Parathyroid adenoma (tissue), 2 donors: ENCODE data around the gene HEXD.

Experiments
- H2AFZ ChIP-seq: fragments of 300-600 bp; sonication (generic); one replicate; pipeline ENCODE4 v1.7.0; 2017; ENCODE audit warnings: antibody characterized with exemption, mild to moderate bottlenecking
- H3K27ac ChIP-seq: fragments of 300-600 bp; sonication (generic); one replicate; pipeline ENCODE4 v1.7.0; 2017
- H3K27me3 ChIP-seq: fragments of 300-600 bp; sonication (generic); one replicate; pipeline ENCODE4 v1.7.0; 2017; ENCODE audit warnings: low read length; ENCODE audit not compliant: control insufficient read depth, insufficient read depth
- H3K36me3 ChIP-seq: fragments of 300-600 bp; sonication (generic); one replicate; pipeline ENCODE4 v1.7.0; 2017; ENCODE audit warnings: low read length; ENCODE audit not compliant: control insufficient read depth, insufficient read depth
- H3K4me1 ChIP-seq: fragments of 300-600 bp; sonication (generic); one replicate; pipeline ENCODE4 v1.7.0; 2017; ENCODE audit warnings: control low read depth
- H3K4me2 ChIP-seq: fragments of 300-600 bp; sonication (generic); one replicate; pipeline ENCODE4 v1.7.0; 2017; ENCODE audit warnings: low read length
- H3K4me3 ChIP-seq: fragments of 300-600 bp; sonication (generic); one replicate; pipeline ENCODE4 v1.7.0; 2017; ENCODE audit warnings: low read depth, low read length
- H3K79me2 ChIP-seq: fragments of 300-600 bp; sonication (generic); one replicate; pipeline ENCODE4 v1.7.0; 2017; ENCODE audit warnings: control low read depth
- H3K9ac ChIP-seq: fragments of 300-600 bp; sonication (generic); one replicate; pipeline ENCODE4 v1.7.0; 2017; ENCODE audit warnings: mild to moderate bottlenecking
- H3K9me3 ChIP-seq: fragments of 300-600 bp; sonication (generic); one replicate; pipeline ENCODE4 v1.7.0; 2017; ENCODE audit warnings: low read length; ENCODE audit not compliant: control insufficient read depth
- CTCF ChIP-seq: fragments of 300-600 bp; sonication (generic); IDR thresholded peaks from one replicate; pipeline ENCODE4 v1.7.0; 2017; ENCODE audit warnings: antibody characterized with exemption, mild to moderate bottlenecking
- donor health status: primary hyperparathyroidism.

Gene HEXD

GRCh38 chr17:82443465-82444283 lies 25.5 kb downstream of the HEXD start:
- Histone ChIP-seq H3K36me3 (no peaks in the 10 kb centered on the region), H3K4me3 (no peak overlapping the region), H2AFZ (no peak overlapping the region), H3K9me3 (no peaks in the 10 kb centered on the region), H3K27me3 (no peaks in the 10 kb centered on the region), H3K4me1 (peaks cover 15% of the 10 kb centered on the region), H3K79me2 (no peaks in the 10 kb centered on the region), H3K4me2 (no peak overlapping the region), H3K9ac (no peak overlapping the region), H3K27ac (no peak overlapping the region)
- no peak for TF ChIP-seq CTCF

GRCh38 chr17:82444284-82444893 lies 26.2 kb downstream of the HEXD start:
- Histone ChIP-seq H3K79me2 (no peaks in the 10 kb centered on the region), H3K9me3 (no peaks in the 10 kb centered on the region), H3K4me3 (no peak overlapping the region), H2AFZ (no peak overlapping the region), H3K4me2 (no peak overlapping the region), H3K9ac (no peak overlapping the region), H3K4me1 (peaks cover 15% of the 10 kb centered on the region), H3K27me3 (no peaks in the 10 kb centered on the region), H3K27ac (no peak overlapping the region), H3K36me3 (no peaks in the 10 kb centered on the region)
- TF ChIP-seq CTCF = no peak

DNA sequence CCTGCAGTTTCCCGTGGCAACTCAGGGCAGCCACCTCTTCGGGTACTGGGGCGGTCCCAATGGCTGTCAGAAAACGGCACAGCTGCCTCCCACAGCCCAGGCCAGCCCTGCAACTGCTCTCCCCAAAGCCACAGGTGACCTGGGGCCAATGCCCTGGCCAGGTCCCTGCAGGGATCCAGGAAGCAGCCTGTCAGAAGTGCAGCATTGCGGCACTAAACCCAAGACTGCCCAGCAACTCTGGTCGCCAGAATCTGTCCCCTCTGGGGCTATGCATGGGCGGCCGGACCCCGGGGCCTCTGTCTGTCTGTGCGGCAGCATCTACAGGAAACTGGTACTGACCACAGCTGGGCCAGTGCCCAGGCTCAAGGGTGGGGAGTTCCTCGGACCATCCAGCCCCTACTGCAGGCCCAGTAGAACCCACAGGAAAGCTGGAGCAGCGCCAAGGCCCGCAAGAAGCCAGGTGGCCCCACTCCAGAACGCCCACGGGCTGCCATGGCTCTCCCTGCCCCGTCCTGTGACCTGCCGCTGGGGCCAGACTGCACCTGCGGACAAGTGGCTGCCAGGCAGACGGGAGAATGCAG lies 26.9 kb downstream of the HEXD start:
- Histone ChIP-seq H2AFZ (no peak overlapping the region), H3K4me3 (no peak overlapping the region), H3K27ac (no peak overlapping the region), H3K9ac (no peak overlapping the region), H3K9me3 (no peaks in the 10 kb centered on the region), H3K4me1 (peaks cover 15% of the 10 kb centered on the region), H3K79me2 (no peaks in the 10 kb centered on the region), H3K27me3 (no peaks in the 10 kb centered on the region), H3K36me3 (no peaks in the 10 kb centered on the region), H3K4me2 (no peak overlapping the region)
- TF ChIP-seq CTCF = no peak

GRCh38 chr17:82445542-82445941 lies 27.4 kb downstream of the HEXD start:
- peaks cover 15% of the 10 kb centered on the region for H3K4me1 ChIP-seq
- no peak for TF ChIP-seq CTCF
- H3K79me2 ChIP-seq = no peaks in the 10 kb centered on the region
- no peak overlapping the region for H3K27ac ChIP-seq
- no peak overlapping the region for H3K4me3 ChIP-seq
- no peak overlapping the region for H3K4me2 ChIP-seq
- no peak overlapping the region for H2AFZ ChIP-seq
- H3K27me3 ChIP-seq = no peaks in the 10 kb centered on the region
- no peak overlapping the region for H3K9ac ChIP-seq
- H3K9me3 ChIP-seq = no peaks in the 10 kb centered on the region
- no peaks in the 10 kb centered on the region for H3K36me3 ChIP-seq
